Measurements from ENCODE around the gene KRTAP5-5. TPM values are rescaled to one million over a fixed set of nuclear protein-coding genes. Genes with fewer than 3 reads are reported as not detected.

KRTAP5-5 gene
- total and polyA plus RNA-seq, 2 experiments from 2014 or later = not detected

DNA sequence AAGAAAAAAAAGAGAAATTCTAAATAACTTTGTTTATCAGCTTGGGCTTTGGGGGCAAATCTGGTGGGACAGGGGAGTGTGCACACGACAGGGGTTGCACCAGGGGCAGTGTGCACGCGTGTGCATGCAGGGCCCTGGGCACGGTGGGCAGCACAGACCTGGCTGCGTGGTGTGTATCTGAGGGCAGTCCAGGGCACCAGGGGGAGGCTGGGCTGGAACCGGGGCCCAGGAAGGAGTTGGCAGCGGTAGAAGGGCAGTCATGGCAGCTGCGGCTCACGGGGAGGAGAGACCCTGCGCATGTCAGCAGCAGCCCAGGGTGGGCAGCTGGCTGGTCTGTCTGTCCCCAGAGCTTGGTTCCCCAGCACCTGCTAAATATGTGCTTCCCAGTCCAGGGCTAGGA lies 4.3 kb downstream of the KRTAP5-5 start:
- no peak overlapping the region for H3K27ac ChIP-seq (ENCODE audit: low read depth)
- TF ChIP-seq, protein P1, sequence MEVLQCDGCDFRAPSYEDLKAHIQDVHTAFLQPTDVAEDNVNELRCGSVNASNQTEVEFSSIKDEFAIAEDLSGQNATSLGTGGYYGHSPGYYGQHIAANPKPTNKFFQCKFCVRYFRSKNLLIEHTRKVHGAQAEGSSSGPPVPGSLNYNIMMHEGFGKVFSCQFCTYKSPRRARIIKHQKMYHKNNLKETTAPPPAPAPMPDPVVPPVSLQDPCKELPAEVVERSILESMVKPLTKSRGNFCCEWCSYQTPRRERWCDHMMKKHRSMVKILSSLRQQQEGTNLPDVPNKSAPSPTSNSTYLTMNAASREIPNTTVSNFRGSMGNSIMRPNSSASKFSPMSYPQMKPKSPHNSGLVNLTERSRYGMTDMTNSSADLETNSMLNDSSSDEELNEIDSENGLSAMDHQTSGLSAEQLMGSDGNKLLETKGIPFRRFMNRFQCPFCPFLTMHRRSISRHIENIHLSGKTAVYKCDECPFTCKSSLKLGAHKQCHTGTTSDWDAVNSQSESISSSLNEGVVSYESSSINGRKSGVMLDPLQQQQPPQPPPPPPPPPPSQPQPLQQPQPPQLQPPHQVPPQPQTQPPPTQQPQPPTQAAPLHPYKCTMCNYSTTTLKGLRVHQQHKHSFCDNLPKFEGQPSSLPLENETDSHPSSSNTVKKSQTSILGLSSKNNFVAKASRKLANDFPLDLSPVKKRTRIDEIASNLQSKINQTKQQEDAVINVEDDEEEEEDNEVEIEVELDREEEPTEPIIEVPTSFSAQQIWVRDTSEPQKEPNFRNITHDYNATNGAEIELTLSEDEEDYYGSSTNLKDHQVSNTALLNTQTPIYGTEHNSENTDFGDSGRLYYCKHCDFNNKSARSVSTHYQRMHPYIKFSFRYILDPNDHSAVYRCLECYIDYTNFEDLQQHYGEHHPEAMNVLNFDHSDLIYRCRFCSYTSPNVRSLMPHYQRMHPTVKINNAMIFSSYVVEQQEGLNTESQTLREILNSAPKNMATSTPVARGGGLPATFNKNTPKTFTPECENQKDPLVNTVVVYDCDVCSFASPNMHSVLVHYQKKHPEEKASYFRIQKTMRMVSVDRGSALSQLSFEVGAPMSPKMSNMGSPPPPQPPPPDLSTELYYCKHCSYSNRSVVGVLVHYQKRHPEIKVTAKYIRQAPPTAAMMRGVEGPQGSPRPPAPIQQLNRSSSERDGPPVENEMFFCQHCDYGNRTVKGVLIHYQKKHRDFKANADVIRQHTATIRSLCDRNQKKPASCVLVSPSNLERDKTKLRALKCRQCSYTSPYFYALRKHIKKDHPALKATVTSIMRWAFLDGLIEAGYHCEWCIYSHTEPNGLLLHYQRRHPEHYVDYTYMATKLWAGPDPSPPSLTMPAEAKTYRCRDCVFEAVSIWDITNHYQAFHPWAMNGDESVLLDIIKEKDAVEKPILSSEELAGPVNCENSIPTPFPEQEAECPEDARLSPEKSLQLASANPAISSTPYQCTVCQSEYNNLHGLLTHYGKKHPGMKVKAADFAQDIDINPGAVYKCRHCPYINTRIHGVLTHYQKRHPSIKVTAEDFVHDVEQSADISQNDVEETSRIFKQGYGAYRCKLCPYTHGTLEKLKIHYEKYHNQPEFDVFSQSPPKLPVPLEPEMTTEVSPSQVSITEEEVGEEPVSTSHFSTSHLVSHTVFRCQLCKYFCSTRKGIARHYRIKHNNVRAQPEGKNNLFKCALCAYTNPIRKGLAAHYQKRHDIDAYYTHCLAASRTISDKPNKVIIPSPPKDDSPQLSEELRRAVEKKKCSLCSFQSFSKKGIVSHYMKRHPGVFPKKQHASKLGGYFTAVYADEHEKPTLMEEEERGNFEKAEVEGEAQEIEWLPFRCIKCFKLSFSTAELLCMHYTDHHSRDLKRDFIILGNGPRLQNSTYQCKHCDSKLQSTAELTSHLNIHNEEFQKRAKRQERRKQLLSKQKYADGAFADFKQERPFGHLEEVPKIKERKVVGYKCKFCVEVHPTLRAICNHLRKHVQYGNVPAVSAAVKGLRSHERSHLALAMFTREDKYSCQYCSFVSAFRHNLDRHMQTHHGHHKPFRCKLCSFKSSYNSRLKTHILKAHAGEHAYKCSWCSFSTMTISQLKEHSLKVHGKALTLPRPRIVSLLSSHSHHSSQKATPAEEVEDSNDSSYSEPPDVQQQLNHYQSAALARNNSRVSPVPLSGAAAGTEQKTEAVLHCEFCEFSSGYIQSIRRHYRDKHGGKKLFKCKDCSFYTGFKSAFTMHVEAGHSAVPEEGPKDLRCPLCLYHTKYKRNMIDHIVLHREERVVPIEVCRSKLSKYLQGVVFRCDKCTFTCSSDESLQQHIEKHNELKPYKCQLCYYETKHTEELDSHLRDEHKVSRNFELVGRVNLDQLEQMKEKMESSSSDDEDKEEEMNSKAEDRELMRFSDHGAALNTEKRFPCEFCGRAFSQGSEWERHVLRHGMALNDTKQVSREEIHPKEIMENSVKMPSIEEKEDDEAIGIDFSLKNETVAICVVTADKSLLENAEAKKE (CRISPR knock-in tag; IDR thresholded peaks at IDR 0.05) = no peak
- TF ChIP-seq CREB1 (CRISPR knock-in tag; IDR thresholded peaks at IDR 0.05; ENCODE audit: low read depth) = no peak
- no peak for TF ChIP-seq POLR2AphosphoS5 (IDR thresholded peaks at IDR 0.05; ENCODE audit: low read depth)
- TF ChIP-seq EZH2phosphoT487 (IDR thresholded peaks at IDR 0.05; ENCODE audit: unreplicated experiment) = no peak
- no peak for TF ChIP-seq EZH2 (IDR thresholded peaks at IDR 0.05; ENCODE audit: low read depth, unreplicated experiment)
- no peak for TF ChIP-seq ZNF331 (CRISPR knock-in tag; IDR thresholded peaks at IDR 0.05; ENCODE audit: low read depth)
- TF ChIP-seq STAT1 (IDR thresholded peaks at IDR 0.05; ENCODE audit: unreplicated experiment) = no peak
- no peak for TF ChIP-seq ETS1 (IDR thresholded peaks at IDR 0.05)
- TF ChIP-seq, protein P2, sequence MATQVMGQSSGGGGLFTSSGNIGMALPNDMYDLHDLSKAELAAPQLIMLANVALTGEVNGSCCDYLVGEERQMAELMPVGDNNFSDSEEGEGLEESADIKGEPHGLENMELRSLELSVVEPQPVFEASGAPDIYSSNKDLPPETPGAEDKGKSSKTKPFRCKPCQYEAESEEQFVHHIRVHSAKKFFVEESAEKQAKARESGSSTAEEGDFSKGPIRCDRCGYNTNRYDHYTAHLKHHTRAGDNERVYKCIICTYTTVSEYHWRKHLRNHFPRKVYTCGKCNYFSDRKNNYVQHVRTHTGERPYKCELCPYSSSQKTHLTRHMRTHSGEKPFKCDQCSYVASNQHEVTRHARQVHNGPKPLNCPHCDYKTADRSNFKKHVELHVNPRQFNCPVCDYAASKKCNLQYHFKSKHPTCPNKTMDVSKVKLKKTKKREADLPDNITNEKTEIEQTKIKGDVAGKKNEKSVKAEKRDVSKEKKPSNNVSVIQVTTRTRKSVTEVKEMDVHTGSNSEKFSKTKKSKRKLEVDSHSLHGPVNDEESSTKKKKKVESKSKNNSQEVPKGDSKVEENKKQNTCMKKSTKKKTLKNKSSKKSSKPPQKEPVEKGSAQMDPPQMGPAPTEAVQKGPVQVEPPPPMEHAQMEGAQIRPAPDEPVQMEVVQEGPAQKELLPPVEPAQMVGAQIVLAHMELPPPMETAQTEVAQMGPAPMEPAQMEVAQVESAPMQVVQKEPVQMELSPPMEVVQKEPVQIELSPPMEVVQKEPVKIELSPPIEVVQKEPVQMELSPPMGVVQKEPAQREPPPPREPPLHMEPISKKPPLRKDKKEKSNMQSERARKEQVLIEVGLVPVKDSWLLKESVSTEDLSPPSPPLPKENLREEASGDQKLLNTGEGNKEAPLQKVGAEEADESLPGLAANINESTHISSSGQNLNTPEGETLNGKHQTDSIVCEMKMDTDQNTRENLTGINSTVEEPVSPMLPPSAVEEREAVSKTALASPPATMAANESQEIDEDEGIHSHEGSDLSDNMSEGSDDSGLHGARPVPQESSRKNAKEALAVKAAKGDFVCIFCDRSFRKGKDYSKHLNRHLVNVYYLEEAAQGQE (IDR thresholded peaks at IDR 0.05; ENCODE audit: unreplicated experiment) = no peak
- no peak for TF ChIP-seq NANOG (IDR thresholded peaks at IDR 0.05; ENCODE audit: borderline replicate concordance)
- no peak for TF ChIP-seq CTCF (conservative IDR thresholded peaks at IDR 0.05; ENCODE audit: low read depth in 2 of 2)
- TF ChIP-seq ZNF114 (CRISPR knock-in tag; IDR thresholded peaks at IDR 0.05) = no peak
- TF ChIP-seq JUNB (IDR thresholded peaks at IDR 0.05; ENCODE audit: unreplicated experiment) = no peak
- no peak overlapping the region for H3K4me2 ChIP-seq
- no peak for ATAC-seq
- H2AFZ ChIP-seq = no peak overlapping the region
- no peak overlapping the region for H3K27ac Mint-ChIP-seq
- peaks cover 3% of the 10 kb centered on the region; the same call in 1 of the 3 replicates for H3K4me1 Mint-ChIP-seq
- H3K27me3 ChIP-seq (ENCODE audit: insufficient read depth) = no peaks in the 10 kb centered on the region
- DNase-seq (ENCODE audit: low spot score) = no peak
- no peaks in the 10 kb centered on the region for H3F3A ChIP-seq (replicated peaks; ENCODE audit: low read depth)
- H3K36me3 Mint-ChIP-seq (ENCODE audit: low read depth) = no peaks in the 10 kb centered on the region; the same call in 2 of the 3 replicates
- H3K36me3 ChIP-seq (ENCODE audit: insufficient read depth) = no peaks in the 10 kb centered on the region
- H3K27me3 Mint-ChIP-seq (ENCODE audit: insufficient read depth, low read depth, poor library complexity) = peaks cover 21% of the 10 kb centered on the region
- no peaks in the 10 kb centered on the region for H4K20me1 ChIP-seq (replicated peaks; ENCODE audit: insufficient read depth)
- no peaks in the 10 kb centered on the region for H3K79me2 ChIP-seq (replicated peaks; ENCODE audit: insufficient read depth)
- H3K9me3 Mint-ChIP-seq = no peaks in the 10 kb centered on the region
- no peak overlapping the region for H3K4me3 Mint-ChIP-seq
- H3K4me3 ChIP-seq = no peak overlapping the region
- H3K4me1 ChIP-seq (ENCODE audit: insufficient read depth) = peaks cover 3% of the 10 kb centered on the region; the same call in 1 of the 2 replicates
- H3K9me2 ChIP-seq (ENCODE audit: insufficient read depth) = no peaks in the 10 kb centered on the region
